ENCODE data around the gene PLEKHF1. TPM values are rescaled to one million over a fixed set of nuclear protein-coding genes. Genes with fewer than 3 reads are reported as not detected.

Gene PLEKHF1
- total and polyA plus RNA-seq, 2 donors (not counting 1 experiment from before 2014, with no cell fraction given) = 5.2 to 72.5 TPM

DNA sequence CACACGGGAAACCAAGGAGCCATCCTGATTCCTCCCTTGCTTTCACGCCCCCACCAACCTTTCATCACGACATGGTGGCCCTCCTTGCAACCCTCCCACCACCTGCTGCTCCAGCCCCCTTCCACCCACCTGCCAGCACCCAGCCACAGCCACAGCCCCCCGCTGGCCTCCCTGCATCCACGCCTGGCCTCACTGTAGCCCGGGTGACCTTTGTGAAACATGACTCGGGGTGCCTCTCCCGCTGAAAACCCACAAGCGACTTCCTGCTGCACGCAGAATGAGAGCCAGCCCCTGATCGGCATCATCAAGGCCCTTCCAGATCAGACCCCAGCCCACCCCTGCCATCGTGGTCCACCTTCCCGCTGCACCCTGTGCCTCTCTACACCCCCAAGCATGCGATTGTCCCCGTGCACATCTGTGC is 44.3 kb upstream of the PLEKHF1 start:
- Histone ChIP-seq H3K36me3 (ENCODE audit: control insufficient read depth, insufficient read depth, low read length) (no peaks in the 10 kb centered on the region), H3K9me3 (ENCODE audit: control insufficient read depth, insufficient read depth, low read depth, low read length) (no peaks in the 10 kb centered on the region), H3K9ac (ENCODE audit: insufficient read depth, low read length) (no peak overlapping the region), H3K4me2 (ENCODE audit: extremely low read depth, insufficient read depth, low read length) (no peak overlapping the region), H3K4me1 (ENCODE audit: control insufficient read depth, extremely low read depth, insufficient read depth, low read length) (no peaks in the 10 kb centered on the region), H3K4me3 (replicated peaks in 1 of 4; ENCODE audit: control extremely low read depth in 1 of 4, insufficient read depth in 1 of 4, low read depth in 3 of 4, low read length in 4 of 4) (no peak overlapping the region), H3K27me3 (ENCODE audit: control insufficient read depth, insufficient read depth, low read length) (no peaks in the 10 kb centered on the region), H3K79me2 (ENCODE audit: control insufficient read depth, insufficient read depth, low read length) (no peaks in the 10 kb centered on the region), H2AFZ (ENCODE audit: low read length) (no peak overlapping the region), H4K20me1 (ENCODE audit: control insufficient read depth, extremely low read depth, insufficient read depth, low read length) (no peaks in the 10 kb centered on the region), H3K27ac (ENCODE audit: insufficient read depth, low read length) (no peak overlapping the region)
- DNase-seq (ENCODE audit: low read depth in 2 of 2) = no peak
- TF ChIP-seq EZH2 (IDR thresholded peaks at IDR 0.05; ENCODE audit: low read length, missing control alignments) = no peak
- TF ChIP-seq, protein P1, sequence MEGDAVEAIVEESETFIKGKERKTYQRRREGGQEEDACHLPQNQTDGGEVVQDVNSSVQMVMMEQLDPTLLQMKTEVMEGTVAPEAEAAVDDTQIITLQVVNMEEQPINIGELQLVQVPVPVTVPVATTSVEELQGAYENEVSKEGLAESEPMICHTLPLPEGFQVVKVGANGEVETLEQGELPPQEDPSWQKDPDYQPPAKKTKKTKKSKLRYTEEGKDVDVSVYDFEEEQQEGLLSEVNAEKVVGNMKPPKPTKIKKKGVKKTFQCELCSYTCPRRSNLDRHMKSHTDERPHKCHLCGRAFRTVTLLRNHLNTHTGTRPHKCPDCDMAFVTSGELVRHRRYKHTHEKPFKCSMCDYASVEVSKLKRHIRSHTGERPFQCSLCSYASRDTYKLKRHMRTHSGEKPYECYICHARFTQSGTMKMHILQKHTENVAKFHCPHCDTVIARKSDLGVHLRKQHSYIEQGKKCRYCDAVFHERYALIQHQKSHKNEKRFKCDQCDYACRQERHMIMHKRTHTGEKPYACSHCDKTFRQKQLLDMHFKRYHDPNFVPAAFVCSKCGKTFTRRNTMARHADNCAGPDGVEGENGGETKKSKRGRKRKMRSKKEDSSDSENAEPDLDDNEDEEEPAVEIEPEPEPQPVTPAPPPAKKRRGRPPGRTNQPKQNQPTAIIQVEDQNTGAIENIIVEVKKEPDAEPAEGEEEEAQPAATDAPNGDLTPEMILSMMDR (conservative IDR thresholded peaks at IDR 0.05 in 1 of 2, IDR thresholded peaks at IDR 0.05 in 1 of 2; ENCODE audit: low read depth in 1 of 2, low read length in 2 of 2) = no peak

DNA sequence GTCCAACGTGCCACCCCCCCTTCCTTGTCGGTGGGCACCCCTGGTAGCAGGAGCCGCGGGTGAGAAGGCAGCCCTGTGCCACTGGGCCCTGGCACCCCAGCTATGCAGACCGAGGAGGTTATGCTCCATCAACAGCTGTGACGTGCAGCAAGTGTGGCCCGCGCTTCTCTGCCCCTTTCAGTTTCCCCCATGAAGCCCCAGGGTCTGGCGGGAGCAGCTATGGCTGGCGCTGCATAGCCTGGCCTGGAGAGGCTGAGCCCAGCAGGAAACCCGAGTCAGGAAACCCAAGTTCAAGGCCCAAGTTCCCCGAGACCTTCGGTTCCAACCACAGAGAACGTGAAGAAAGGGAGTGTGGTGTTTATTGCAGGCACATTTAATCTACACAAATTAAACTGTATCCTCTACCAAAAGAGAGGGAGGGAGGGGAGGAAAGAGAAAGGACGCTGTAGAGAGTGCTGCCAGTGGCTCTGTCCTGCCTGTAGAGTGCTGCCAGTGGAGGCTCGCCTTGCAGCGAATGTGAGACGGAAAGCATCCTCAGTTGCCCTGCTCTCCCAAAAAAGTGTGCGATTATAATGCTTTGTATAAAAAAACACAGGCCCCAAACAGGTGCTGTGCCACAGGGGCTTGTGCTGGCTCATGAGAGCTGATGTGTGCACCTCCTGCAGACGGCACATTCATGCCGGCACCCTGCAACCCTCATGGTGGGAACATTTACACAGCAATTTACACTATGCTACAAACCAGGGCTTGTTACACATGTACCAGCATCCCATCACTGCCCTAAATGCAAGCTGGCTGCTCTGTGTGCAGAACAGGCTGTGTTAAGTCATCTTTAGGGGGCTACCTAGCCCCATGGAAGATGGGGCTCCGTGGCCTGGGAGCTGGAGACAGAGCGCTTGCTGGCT is 42.8 kb upstream of the PLEKHF1 start:
- DNase-seq (ENCODE audit: low read depth in 2 of 2) = no peak
- no peak overlapping the region for H3K9ac ChIP-seq (ENCODE audit: insufficient read depth, low read length)
- TF ChIP-seq, protein P1 (conservative IDR thresholded peaks at IDR 0.05 in 1 of 2, IDR thresholded peaks at IDR 0.05 in 1 of 2; ENCODE audit: low read depth in 1 of 2, low read length in 2 of 2) = no peak
- no peak for TF ChIP-seq EZH2 (IDR thresholded peaks at IDR 0.05; ENCODE audit: low read length, missing control alignments)
- H4K20me1 ChIP-seq (ENCODE audit: control insufficient read depth, extremely low read depth, insufficient read depth, low read length) = no peaks in the 10 kb centered on the region
- H3K4me2 ChIP-seq (ENCODE audit: extremely low read depth, insufficient read depth, low read length) = no peak overlapping the region
- no peaks in the 10 kb centered on the region for H3K79me2 ChIP-seq (ENCODE audit: control insufficient read depth, insufficient read depth, low read length)
- H3K9me3 ChIP-seq (ENCODE audit: control insufficient read depth, insufficient read depth, low read depth, low read length) = no peaks in the 10 kb centered on the region
- no peaks in the 10 kb centered on the region for H3K27me3 ChIP-seq (ENCODE audit: control insufficient read depth, insufficient read depth, low read length)
- no peaks in the 10 kb centered on the region for H3K4me1 ChIP-seq (ENCODE audit: control insufficient read depth, extremely low read depth, insufficient read depth, low read length)
- H2AFZ ChIP-seq (ENCODE audit: low read length) = no peak overlapping the region
- H3K36me3 ChIP-seq (ENCODE audit: control insufficient read depth, insufficient read depth, low read length) = no peaks in the 10 kb centered on the region
- H3K27ac ChIP-seq (ENCODE audit: insufficient read depth, low read length) = no peak overlapping the region
- no peak overlapping the region for H3K4me3 ChIP-seq (replicated peaks in 1 of 4; ENCODE audit: control extremely low read depth in 1 of 4, insufficient read depth in 1 of 4, low read depth in 3 of 4, low read length in 4 of 4)

DNA sequence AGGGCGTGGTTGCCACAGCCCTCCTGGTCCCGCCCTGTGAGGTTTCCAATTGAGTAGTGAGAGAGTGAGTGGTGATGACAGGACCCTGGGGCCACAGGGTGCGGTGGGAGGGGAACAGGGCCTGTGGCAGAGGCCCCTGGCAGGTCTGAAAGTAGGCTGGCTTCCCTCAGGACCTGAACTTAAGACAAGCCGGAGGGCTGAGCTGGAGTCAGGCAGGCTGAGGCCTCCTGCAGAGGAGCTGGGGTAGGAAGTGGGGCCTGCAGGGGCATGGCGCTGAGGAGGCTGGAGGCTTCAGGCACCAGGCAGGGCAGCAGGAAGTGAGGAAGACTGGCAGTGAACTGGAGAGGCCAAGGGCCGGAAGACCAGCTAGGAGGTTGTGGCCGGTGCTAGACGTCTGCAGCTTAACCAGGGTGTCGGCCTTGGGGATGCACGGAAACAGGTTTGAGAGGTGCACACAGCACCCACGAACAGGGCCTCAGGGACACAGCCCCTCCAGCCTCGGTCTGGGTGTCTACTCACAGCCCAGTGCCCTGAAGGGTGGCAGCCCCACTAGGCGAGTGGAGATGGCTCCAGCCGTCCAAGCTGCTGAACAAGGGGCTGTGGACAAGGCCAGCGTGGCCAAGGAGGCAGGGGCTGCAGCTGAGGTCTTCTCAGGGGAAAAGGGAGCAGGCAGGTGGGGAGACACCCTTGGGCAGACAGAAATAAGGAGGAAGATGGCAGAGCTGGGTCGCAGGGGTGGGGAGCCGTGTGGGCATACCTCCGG is 41.4 kb upstream of the PLEKHF1 start:
- TF ChIP-seq, protein P1 (conservative IDR thresholded peaks at IDR 0.05 in 1 of 2, IDR thresholded peaks at IDR 0.05 in 1 of 2; ENCODE audit: low read depth in 1 of 2, low read length in 2 of 2) = no peak
- no peak for TF ChIP-seq EZH2 (IDR thresholded peaks at IDR 0.05; ENCODE audit: low read length, missing control alignments)
- H3K4me1 ChIP-seq (ENCODE audit: control insufficient read depth, extremely low read depth, insufficient read depth, low read length) = no peaks in the 10 kb centered on the region
- H3K4me3 ChIP-seq (replicated peaks in 1 of 4; ENCODE audit: control extremely low read depth in 1 of 4, insufficient read depth in 1 of 4, low read depth in 3 of 4, low read length in 4 of 4) = no peak overlapping the region
- no peaks in the 10 kb centered on the region for H3K36me3 ChIP-seq (ENCODE audit: control insufficient read depth, insufficient read depth, low read length)
- no peak overlapping the region for H3K9ac ChIP-seq (ENCODE audit: insufficient read depth, low read length)
- H3K4me2 ChIP-seq (ENCODE audit: extremely low read depth, insufficient read depth, low read length) = no peak overlapping the region
- H3K9me3 ChIP-seq (ENCODE audit: control insufficient read depth, insufficient read depth, low read depth, low read length) = no peaks in the 10 kb centered on the region
- no peak overlapping the region for H3K27ac ChIP-seq (ENCODE audit: insufficient read depth, low read length)
- no peaks in the 10 kb centered on the region for H3K79me2 ChIP-seq (ENCODE audit: control insufficient read depth, insufficient read depth, low read length)
- no peaks in the 10 kb centered on the region for H4K20me1 ChIP-seq (ENCODE audit: control insufficient read depth, extremely low read depth, insufficient read depth, low read length)
- no peaks in the 10 kb centered on the region for H3K27me3 ChIP-seq (ENCODE audit: control insufficient read depth, insufficient read depth, low read length)
- DNase-seq (ENCODE audit: low read depth in 2 of 2) = no peak
- H2AFZ ChIP-seq (ENCODE audit: low read length) = no peak overlapping the region

All from fibroblast of lung (primary cell).